ENCODE results near the gene WWP2. TPM values are rescaled to one million over a fixed set of nuclear protein-coding genes. Genes with fewer than 3 reads are reported as not detected.
A peak's percentile ranks its signal among the peaks of the same experiment; 100 is the strongest.

WWP2 gene
- total RNA-seq, 1 donor from 2014 or later = 26.8 TPM

- H3K79me2 ChIP-seq (ENCODE audit: low read depth) = no peaks in the 10 kb centered on the region
- H3K36me3 ChIP-seq = no peaks in the 10 kb centered on the region
- no peak overlapping the region for H3K4me2 ChIP-seq
- H3K9me3 ChIP-seq (ENCODE audit: low read depth) = no peaks in the 10 kb centered on the region
- no peaks in the 10 kb centered on the region for H3K27me3 ChIP-seq
- no peak overlapping the region for H2AFZ ChIP-seq (replicated peaks)
- Mint-ChIP-seq H3K27me3 (ENCODE audit: insufficient read depth, low read depth) (peaks cover 3% of the 10 kb centered on the region), H3K27ac (peak overlapping the region; percentile 59), H3K4me1 (peaks cover 28% of the 10 kb centered on the region), H3K36me3 (peaks cover 3% of the 10 kb centered on the region), H3K9me3 (no peaks in the 10 kb centered on the region), H3K4me3 (no peak overlapping the region)
- no peaks in the 10 kb centered on the region for H3F3A ChIP-seq (ENCODE audit: low read depth)
- H3K4me1 ChIP-seq = peaks cover 11% of the 10 kb centered on the region
- H3K27ac ChIP-seq = no peak overlapping the region
- DNase-seq (ENCODE audit: low spot score) = no peak
- TF ChIP-seq CTCF (IDR thresholded peaks at IDR 0.05) (no peak), EZH2phosphoT487 (IDR thresholded peaks at IDR 0.05) (no peak), EZH2 (IDR thresholded peaks at IDR 0.05) (no peak)
- no peak overlapping the region for H3K4me3 ChIP-seq
- H4K20me1 ChIP-seq (ENCODE audit: low read depth) = no peaks in the 10 kb centered on the region
- H3K9ac ChIP-seq = no peak overlapping the region
These were observed 160.1 kb downstream of the WWP2 start for GRCh38 chr16:69922200-69922599.

DNA sequence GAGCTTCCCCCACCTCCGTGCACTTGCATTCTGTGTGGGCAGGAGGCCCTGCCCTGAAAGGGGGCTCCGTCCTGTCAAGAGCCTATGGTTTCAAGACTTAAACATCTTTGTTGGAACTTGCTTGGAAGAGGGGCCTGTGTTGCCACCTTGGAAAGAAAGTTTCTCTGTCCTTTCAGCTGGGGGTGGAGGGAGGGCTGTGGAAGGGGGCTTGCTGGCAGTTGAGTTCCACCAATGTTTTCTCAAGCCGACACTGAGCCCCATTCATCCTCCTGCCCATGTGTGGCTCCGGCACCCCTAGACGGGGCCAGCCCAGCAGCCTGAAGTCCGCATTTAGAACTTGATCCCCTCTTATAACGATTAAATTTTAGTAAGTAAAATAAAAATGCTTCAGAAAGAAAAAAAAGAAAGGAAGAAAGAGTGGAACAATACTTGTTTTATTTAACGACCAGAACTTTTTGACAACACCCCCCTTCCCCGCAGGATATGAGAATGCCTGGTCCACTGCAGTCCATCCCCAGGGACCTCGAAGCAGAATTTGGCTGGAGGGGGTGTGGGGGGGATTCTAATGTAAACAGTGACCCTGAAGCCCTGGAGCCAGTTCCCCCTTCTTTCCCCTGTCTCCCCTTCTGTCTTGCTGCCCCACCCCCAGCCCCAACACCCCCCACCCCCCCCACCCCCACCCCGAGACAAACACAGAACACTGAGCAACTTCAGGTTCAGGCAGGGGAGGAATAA lies 162.1 kb downstream of the WWP2 start:
- Mint-ChIP-seq H3K36me3 (no peaks in the 10 kb centered on the region), H3K27ac (no peak overlapping the region), H3K9me3 (no peaks in the 10 kb centered on the region), H3K4me3 (no peak overlapping the region), H3K27me3 (ENCODE audit: insufficient read depth, low read depth) (peaks cover 7% of the 10 kb centered on the region), H3K4me1 (peaks cover 17% of the 10 kb centered on the region)
- TF ChIP-seq EZH2 (IDR thresholded peaks at IDR 0.05) (no peak), EZH2phosphoT487 (IDR thresholded peaks at IDR 0.05) (no peak), CTCF (IDR thresholded peaks at IDR 0.05) (no peak)
- Histone ChIP-seq H2AFZ (replicated peaks) (no peak overlapping the region), H3K36me3 (no peaks in the 10 kb centered on the region), H3K79me2 (ENCODE audit: low read depth) (no peaks in the 10 kb centered on the region), H3K9me3 (ENCODE audit: low read depth) (no peaks in the 10 kb centered on the region), H4K20me1 (ENCODE audit: low read depth) (no peaks in the 10 kb centered on the region), H3K4me2 (no peak overlapping the region), H3K4me3 (no peak overlapping the region), H3K27ac (no peak overlapping the region), H3K9ac (no peak overlapping the region), H3F3A (ENCODE audit: low read depth) (no peaks in the 10 kb centered on the region), H3K4me1 (no peaks in the 10 kb centered on the region), H3K27me3 (no peaks in the 10 kb centered on the region)
- no peak for DNase-seq (ENCODE audit: low spot score)

DNA sequence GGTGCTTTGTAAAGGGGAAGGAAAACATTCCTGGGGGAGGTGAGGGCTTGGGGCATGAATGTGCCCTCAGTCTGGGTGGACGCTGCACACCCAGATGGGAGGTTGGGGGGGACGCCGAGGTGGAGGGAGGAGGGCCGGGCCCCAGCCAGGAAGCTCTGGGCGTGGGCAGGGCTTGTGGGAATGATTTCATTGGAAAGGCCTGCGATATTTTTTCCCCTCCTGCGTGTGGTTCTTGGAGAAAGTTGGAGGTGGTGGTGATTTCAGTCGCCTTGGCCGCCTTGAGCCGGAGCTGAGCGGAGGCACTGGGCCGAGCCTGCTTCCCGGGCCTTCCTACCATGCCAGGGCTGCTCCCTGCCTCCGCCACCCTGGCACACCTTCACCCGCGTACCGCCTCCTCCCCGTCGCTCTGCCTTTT lies 162.7 kb downstream of the WWP2 start:
- Histone ChIP-seq H3K9me3 (ENCODE audit: low read depth) (no peaks in the 10 kb centered on the region), H2AFZ (replicated peaks) (no peak overlapping the region), H3K27me3 (no peaks in the 10 kb centered on the region), H3K4me2 (no peak overlapping the region), H3K79me2 (ENCODE audit: low read depth) (no peaks in the 10 kb centered on the region), H3F3A (ENCODE audit: low read depth) (no peaks in the 10 kb centered on the region), H3K9ac (no peak overlapping the region), H3K4me1 (no peaks in the 10 kb centered on the region), H4K20me1 (ENCODE audit: low read depth) (no peaks in the 10 kb centered on the region), H3K27ac (no peak overlapping the region), H3K36me3 (no peaks in the 10 kb centered on the region), H3K4me3 (no peak overlapping the region)
- no peak for TF ChIP-seq CTCF (IDR thresholded peaks at IDR 0.05)
- Mint-ChIP-seq H3K4me1 (peaks cover 17% of the 10 kb centered on the region), H3K9me3 (no peaks in the 10 kb centered on the region), H3K36me3 (no peaks in the 10 kb centered on the region), H3K4me3 (no peak overlapping the region), H3K27ac (no peak overlapping the region), H3K27me3 (ENCODE audit: insufficient read depth, low read depth) (peaks cover 9% of the 10 kb centered on the region)
- no peak for DNase-seq (ENCODE audit: low spot score)
